Tibial artery (tissue), 4 donors: Measurements from ENCODE around the gene STARD9.

Source experiments
- DNase-seq, 2 donors: peaks; one replicate each; pipeline ENCODE4 v3.0.0-alpha.2; 2019
- H3K27ac ChIP-seq, 2 donors: fragments of 200-600 bp; sonication (generic) in 1 of 2; 1 replicate in 1 of 2; 2 replicates in 1 of 2; pipeline ENCODE4 v1.5.1; 2018 to 2019; ENCODE audit warnings: mild to moderate bottlenecking in 1 of 2
- H3K27me3 ChIP-seq, 2 donors: fragments of 200-600 bp; sonication (generic) in 1 of 2; one replicate each; pipeline versions ENCODE4 v1.5.1 to v1.6.0; 2016 to 2019
- H3K36me3 ChIP-seq, 3 donors: fragments of 200-600 bp; sonication (generic) in 2 of 3; one replicate each; pipeline ENCODE4 v1.5.1; 2016 to 2019; ENCODE audit warnings: mild to moderate bottlenecking in 2 of 3
- H3K4me1 ChIP-seq, 4 donors: fragments of 200-600 bp; sonication (generic) in 2 of 4; 1 replicate in 3 of 4; 2 replicates in 1 of 4; pipeline ENCODE4 v1.5.1; 2016 to 2019
- H3K4me3 ChIP-seq, 2 donors: fragments of 200-600 bp; sonication (generic) in 1 of 2; 1 replicate in 1 of 2; 2 replicates in 1 of 2; pipeline ENCODE4 v1.5.1; 2018 to 2019; ENCODE audit warnings: mild to moderate bottlenecking in 2 of 2
- H3K9me3 ChIP-seq, 3 donors: fragments of 200-600 bp; sonication (generic) in 1 of 3; one replicate each; pipeline ENCODE4 v1.5.1; 2016 to 2019
- CTCF ChIP-seq, 2 experiments: fragments of 200-600 bp in 1 of 2; fragments of 450-650 bp in 1 of 2; IDR thresholded peaks; one replicate each; pipeline ENCODE4 v1.5.1; 2017 to 2019; ENCODE audit warnings: antibody characterized with exemption in 2 of 2, mild to moderate bottlenecking in 1 of 2, moderate library complexity in 1 of 2
- intact Hi-C: fragments of 100-400 bp; cut with DNase I; formaldehyde crosslinking; loops from one replicate; pipeline ENCODE4 v1.15.0; 2023; ENCODE audit warnings: low total_unique reads

STARD9 gene

GRCh38 chr15:42733027-42733426, 157.6 kb downstream of the STARD9 start:
- no peaks in the 10 kb centered on the region for H3K27me3 ChIP-seq
- intact Hi-C loops = loop anchor here (10.0 kb wide), 1 partner anchor 192 kb away; the partner anchor contains the start of gene TTBK2
- peaks cover 34 to 77% (median 68%) of the 10 kb centered on the region in 3 donors for H3K36me3 ChIP-seq
- H3K4me3 ChIP-seq = no peak overlapping the region
- H3K27ac ChIP-seq = no peak overlapping the region
- TF ChIP-seq CTCF (IDR thresholded peaks at IDR 0.05) = no peak
- no peak for DNase-seq
- H3K9me3 ChIP-seq = no peaks in the 10 kb centered on the region
- H3K4me1 ChIP-seq = peaks cover 0 to 23% (median 12%) of the 10 kb centered on the region in 4 donors

- H3K27ac ChIP-seq = no peak overlapping the region
- no peak overlapping the region for H3K4me3 ChIP-seq
- peak in 1 of 2 donors; percentile 14 for DNase-seq
- no peak for TF ChIP-seq CTCF (IDR thresholded peaks at IDR 0.05)
- no peaks in the 10 kb centered on the region for H3K27me3 ChIP-seq
- H3K36me3 ChIP-seq = peaks cover 23 to 65% (median 57%) of the 10 kb centered on the region in 3 donors
- intact Hi-C loops = loop anchor here (10.0 kb wide), 1 partner anchor 191 kb away; the partner anchor contains the start of gene TTBK2
- peaks cover 0 to 23% (median 12%) of the 10 kb centered on the region in 4 donors for H3K4me1 ChIP-seq
- no peaks in the 10 kb centered on the region for H3K9me3 ChIP-seq
Observed at GRCh38 chr15:42734076-42734672, 158.8 kb downstream of the STARD9 start.

- intact Hi-C loops = loop anchor here (10.0 kb wide), 1 partner anchor 189 kb away; the partner anchor contains the start of gene TTBK2
- H3K27ac ChIP-seq = peak overlapping the region; percentile 82 to 83
- H3K27me3 ChIP-seq = no peaks in the 10 kb centered on the region
- H3K36me3 ChIP-seq = peaks cover 18 to 51% (median 44%) of the 10 kb centered on the region in 3 donors
- H3K4me3 ChIP-seq = peak overlapping the region; percentile 70 to 91
- no peak for TF ChIP-seq CTCF (IDR thresholded peaks at IDR 0.05)
- H3K9me3 ChIP-seq = no peaks in the 10 kb centered on the region
- peaks cover 0 to 23% (median 12%) of the 10 kb centered on the region in 4 donors for H3K4me1 ChIP-seq
- peak in 1 of 2 donors; percentile 66 for DNase-seq
Observed at GRCh38 chr15:42735382-42736165, 160.2 kb downstream of the STARD9 start.

- H3K27ac ChIP-seq = peak overlapping the region; percentile 82 to 83
- H3K4me1 ChIP-seq = peaks cover 0 to 23% (median 12%) of the 10 kb centered on the region in 4 donors
- H3K4me3 ChIP-seq = peak overlapping the region; percentile 70 to 91
- intact Hi-C loops = loop anchor here (10.0 kb wide), 1 partner anchor 189 kb away; the partner anchor contains the start of gene TTBK2
- peaks cover 18 to 44% (median 37%) of the 10 kb centered on the region in 3 donors for H3K36me3 ChIP-seq
- no peaks in the 10 kb centered on the region for H3K9me3 ChIP-seq
- no peak for TF ChIP-seq CTCF (IDR thresholded peaks at IDR 0.05)
- DNase-seq = peak in 1 of 2 donors; percentile 17
- H3K27me3 ChIP-seq = no peaks in the 10 kb centered on the region
Observed at GRCh38 chr15:42736178-42736792, 160.9 kb downstream of the STARD9 start.

- Histone ChIP-seq H3K4me1 (peaks cover 0 to 23% (median 12%) of the 10 kb centered on the region in 4 donors), H3K4me3 (peak within 1 kb of the TSS; percentile 70 to 91), H3K9me3 (no peaks in the 10 kb centered on the region), H3K27ac (peak within 1 kb of the TSS; percentile 82 to 83), H3K36me3 (peaks cover 17 to 37% (median 30%) of the 10 kb centered on the region in 3 donors), H3K27me3 (no peaks in the 10 kb centered on the region)
- TF ChIP-seq CTCF (IDR thresholded peaks at IDR 0.05) = no peak
- intact Hi-C loops = loop anchor here (10.0 kb wide), 1 partner anchor 188 kb away; the partner anchor contains the start of gene TTBK2
- DNase-seq = peak; percentile 87 to 96
Observed at GRCh38 chr15:42736793-42737528, 161.6 kb downstream of the STARD9 start, which contains the start of gene CDAN1. TSS of gene CDAN1 (minus strand) at chr15:42737128. CDS start at chr15:42737102, 26 bp downstream.
